Hematopoietic multipotent progenitor cell treated with erythropoietin and hydrocortisone succinate and interleukin-3 and kit ligand, for 4 days (in vitro differentiated cells): ENCODE results near the gene DUSP22.

Source experiments
- DNase-seq: peaks from one replicate; pipeline ENCODE4 v3.0.0-alpha.2; 2015

DUSP22 gene

DNA sequence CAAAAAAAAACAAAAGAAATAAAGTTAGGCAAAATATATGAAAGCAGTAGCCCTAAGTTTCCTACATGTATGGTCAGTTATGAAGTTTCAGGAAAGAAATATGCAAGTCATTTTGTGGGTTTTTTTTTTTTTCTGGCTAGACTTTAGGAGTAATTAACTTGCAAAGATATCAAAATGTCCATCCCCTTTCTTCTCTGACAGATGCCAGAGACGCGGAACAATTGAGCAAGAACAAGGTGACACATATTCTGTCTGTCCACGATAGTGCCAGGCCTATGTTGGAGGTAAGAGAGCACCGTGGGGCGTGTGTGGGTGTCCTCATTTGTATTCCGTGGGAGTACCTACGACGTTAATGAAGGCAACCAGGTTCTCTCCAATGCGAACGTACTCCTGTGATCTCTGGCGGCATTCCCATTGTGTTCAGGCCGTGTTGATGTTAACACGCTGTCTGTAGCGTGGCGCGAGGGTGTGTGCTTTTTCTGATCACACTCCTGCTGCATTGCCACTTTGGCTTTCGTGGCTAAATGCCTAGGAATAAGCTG lies 19.5 kb downstream of the DUSP22 start:
- peak; percentile 78 for DNase-seq

- DNase-seq = peak; percentile 69
These were observed 20.8 kb downstream of the DUSP22 start for GRCh38 chr6:313087-313486.

DNA sequence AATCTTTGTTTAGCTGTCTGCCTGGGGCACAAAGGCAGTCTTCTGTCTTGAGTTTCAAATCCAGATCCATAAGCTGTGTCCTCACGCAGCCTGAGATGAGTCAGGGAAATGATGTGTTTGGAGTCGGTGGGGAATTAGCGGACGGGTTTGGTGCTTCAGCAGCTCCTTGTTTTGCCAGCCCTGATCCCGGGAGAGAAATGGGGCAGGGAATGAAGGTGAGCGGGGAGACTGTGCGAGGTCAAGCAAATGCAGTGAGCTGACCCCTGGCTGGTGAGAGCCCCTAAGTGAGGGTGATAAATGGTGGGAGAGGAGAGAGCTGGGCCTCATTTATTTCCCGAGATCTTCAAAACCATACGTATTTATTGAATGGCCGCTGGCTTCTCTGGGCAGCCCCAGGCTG lies 21.6 kb downstream of the DUSP22 start:
- DNase-seq = no peak

GRCh38 chr6:314377-314776 lies 22.1 kb downstream of the DUSP22 start:
- DNase-seq = no peak

GRCh38 chr6:315226-315625 lies 22.9 kb downstream of the DUSP22 start:
- DNase-seq = no peak

DNA sequence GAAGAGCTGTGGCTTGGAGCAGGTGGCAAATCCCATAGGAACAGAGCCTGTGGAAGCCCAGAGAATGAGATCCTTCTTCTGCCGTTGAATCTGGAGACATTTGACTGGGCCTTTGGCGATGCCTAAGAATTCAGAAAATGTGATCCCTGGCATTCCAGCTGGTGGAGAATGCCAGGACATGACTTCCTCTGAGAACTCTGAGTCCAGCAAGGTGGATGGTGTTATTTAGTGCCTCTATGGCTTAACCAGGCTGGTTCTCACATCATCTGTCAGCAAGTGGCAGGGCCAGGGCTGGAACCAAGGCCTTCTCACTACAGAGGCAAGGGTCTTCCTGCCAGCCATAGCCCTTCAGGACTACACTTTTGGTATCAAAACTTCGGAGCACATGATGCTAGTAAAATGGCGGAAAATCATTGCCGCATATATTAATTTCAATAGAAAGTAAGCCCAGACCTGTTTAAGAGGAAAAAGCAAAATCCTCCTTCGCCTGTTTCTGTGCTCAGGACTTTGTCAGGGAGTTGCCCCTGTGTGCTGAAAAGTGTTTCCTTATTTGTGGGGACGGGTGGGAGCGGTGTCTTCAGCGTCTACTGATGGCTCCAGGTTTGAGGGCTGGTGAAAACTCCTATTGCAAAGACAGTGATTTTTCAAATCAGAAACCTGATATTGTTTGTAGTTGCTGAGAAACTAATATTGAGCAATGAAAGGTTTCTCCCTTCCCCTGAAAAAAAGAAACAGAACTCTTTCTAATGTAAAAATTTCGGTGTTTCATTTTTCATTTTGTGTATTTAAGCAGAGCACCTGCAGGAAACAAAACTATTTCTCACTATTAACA lies 23.9 kb downstream of the DUSP22 start:
- no peak for DNase-seq

DNA sequence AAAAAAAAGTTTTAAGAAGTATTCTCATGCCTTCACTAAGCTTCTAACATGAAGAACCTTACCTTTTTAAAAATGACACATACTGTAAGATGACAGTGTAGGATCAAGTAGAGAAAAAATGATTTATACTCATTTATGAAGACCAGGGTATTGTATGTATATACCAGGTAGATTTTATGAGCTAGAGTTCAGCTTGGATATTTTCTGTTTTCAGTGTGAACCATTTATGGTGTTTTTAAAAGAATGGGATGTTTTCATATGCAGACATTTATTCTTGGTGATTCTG lies 24.4 kb downstream of the DUSP22 start:
- DNase-seq = no peak

DNA sequence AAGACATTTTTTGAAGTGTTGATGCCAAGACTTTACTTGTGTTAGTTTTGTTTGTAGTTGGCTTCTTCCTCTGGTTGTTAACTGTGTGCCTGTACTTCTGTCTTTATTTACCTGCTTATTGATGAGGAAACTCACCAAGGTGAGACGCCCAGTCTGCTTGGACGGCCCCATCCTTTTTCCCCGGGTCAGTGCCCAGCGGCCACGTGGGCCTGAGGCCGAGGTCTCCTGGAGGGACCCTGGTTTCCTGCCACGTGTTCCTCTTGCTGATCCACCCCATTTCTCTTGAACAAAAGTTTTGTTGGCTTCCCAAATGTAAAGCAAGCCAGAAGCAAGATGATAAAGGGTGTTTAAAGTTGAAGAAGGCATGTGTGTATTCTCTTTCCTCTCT lies 24.8 kb downstream of the DUSP22 start:
- DNase-seq = no peak

- DNase-seq = no peak
These were observed 25.3 kb downstream of the DUSP22 start for GRCh38 chr6:317448-318144.

DNA sequence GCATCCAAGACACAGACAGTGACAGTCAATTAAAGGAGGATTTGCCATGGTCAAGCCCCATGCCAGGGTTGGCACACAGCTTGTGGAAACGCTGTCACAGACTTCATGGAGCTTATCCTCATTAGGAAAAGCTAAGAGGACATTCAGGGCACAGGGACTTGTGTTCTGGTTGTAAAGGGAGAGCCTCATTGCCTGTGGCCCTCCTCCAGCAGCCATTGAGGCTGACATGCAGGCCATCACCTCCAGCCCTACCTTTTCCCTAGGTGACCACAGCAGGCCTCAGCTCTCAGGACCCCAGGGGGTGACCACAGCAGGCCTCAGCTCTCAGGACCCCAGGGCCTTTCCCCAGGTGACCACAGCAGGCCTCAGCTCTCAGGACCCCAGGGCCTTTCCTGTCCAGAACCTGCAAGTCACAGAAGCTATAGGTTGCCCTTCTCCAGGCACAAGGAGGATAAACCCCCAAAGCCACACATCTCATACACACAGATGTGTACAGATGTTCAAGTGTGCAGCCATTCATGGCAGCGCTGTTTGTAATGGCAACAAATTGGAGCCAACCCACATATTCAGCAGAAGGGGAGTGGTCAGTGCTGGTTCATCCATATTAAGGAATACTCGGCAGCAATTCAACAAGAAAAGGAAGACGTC lies 26.1 kb downstream of the DUSP22 start:
- no peak for DNase-seq

DNA sequence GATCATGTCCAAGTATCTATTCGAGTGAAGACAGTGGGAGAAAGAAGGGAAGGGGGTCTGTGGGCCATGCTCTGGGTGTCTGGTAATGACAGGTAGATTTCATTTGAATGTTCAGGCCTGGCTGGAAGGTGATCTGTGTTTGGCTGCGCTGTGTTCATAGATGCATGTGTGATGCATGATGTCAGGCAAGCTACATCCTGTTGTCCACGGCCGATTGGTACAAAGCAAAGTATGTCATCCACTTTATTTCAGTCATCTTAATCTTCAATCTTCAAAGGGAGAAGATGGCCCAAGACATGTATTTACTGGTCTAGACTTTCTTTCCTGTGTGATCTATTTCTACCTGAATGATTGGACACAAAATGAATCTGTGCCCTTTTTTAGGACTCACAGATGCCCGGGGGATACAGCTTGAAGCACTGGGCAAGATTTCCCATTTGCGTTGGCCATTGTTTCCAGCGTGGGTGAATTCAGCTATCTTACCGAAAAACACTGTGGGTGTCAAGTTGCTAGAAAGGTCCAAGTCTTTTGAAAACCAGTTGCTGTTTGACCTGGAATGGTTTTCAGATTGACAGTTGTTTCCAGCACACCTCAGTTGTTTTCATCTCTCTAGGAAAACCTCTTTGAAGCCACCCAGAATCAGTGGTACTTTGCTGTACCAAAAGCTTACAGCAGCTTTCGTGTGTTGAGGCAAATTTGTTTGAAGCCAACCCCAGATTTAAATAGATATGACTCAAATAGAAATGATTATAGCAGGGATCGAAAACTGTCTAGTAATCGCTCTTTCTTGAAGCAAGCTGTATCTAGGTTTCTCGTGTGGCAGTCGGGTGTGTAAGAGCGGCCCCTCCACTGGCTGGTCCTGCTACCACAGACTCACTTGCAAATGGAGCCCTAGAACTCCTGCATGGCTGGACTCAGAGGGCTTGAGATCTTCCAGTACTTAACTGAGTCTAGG lies 27.2 kb downstream of the DUSP22 start:
- DNase-seq = no peak

- no peak for DNase-seq
These were observed 28.3 kb downstream of the DUSP22 start for GRCh38 chr6:320351-321157.

DNA sequence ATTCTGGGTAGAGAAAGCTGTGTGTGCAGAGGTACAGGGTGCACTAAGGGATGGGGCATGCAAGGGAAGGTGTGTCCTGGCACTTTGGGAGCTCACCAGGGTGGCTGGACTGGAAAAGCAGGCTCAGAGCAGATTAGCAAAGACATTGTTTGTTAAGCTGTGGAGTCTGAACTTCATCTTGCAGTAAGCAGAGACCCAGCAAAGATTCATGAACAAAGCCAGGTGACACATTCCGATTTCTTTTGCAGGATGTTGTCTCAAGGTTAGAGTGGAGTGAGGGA lies 28.8 kb downstream of the DUSP22 start:
- no peak for DNase-seq

DNA sequence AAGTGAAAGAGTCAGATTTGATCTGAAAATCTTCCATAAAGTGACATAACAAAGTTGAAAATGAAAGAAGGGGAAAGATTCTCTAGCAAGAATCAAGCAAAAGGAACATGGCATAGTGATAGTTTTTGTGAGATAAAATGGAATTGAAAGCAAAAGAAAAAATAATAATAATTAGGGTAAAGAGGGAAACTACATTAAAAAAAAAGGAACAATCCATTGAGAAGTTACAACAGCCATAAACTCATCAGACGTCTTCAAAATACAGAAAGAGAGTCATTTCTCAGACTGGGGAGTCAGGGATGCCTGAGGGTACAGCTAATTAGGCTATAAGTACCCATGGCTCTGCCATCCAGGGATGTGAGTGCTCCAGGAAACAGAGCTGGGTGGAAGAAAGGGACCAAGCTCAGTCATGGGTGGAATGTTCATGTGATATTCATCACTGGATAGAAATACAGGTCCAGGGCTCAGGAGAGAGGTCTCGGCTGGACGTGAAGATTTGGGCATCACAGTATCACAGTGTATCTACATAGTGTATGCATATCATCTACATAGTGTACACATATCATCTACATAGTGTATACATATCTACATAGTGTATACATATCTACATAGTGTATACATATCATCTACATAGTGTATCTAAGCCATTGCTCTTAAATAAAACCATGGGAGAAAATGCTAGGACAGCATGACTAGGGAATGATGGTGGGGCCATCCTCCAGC lies 29.4 kb downstream of the DUSP22 start:
- DNase-seq = no peak

DNA sequence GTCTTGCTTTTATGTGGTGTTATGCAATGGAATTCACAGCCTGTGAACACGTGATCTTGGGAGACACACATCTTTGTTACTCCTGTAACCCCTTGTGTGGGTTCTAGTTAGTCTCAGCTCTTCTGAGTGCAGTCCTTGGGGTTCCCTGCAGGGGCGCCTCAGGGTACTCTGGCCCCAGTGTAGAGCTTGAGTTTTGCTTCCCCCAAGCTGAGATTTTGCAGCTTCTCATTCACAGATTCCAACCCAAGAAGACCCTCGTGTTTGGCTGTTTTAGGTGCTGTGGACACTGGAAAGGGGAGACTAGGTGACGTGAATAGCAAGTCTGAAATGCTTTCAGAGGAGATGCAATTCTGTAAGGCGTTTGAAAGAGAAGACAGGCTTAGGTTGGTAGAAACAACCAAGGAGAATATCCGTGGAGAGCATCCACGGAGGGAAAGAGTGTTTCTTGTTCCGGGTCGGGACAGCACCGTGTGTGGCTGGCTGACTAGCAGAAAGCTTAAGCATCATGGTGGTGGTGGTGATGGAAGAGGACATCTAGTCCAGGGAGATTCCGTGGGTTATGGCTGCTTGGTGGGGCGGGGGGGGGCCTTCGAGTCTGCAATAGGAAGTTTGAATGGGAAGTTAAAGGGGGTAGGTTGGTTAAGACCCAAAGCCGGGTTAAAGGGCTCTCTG lies 30.1 kb downstream of the DUSP22 start:
- DNase-seq = no peak

GRCh38 chr6:322940-323729 lies 30.8 kb downstream of the DUSP22 start:
- DNase-seq = no peak

GRCh38 chr6:323730-324088 lies 31.4 kb downstream of the DUSP22 start:
- DNase-seq = no peak

DNA sequence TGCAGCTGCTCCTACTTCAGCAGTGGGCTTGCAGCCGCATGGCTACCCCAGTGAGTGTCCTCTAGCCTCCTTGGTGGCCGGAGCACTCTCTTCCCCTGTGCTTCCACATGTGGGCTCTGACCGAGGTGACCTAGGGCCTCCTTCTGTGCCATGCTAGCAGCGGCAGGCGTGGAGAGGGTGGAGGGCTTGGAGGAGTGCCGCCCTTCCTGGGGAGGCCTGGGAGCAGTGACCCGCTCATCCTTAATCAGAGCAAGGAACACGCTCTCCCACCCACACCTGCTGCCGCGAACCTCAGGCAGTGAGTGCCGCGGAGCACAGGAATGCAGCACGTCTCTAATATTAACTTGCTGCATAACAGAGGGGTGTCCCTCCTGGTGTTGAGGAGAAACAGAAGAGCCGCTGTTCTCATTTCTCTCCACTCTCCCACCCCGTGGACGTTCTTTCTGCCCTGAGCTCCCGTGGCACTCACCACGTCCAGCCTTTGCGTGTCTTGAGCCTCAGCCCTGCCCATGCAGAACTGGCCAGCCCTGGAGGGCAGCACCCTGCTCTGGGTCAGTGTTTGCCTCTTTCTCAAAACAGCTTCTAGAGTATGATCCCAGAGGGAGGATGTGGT lies 31.9 kb downstream of the DUSP22 start:
- no peak for DNase-seq

DNA sequence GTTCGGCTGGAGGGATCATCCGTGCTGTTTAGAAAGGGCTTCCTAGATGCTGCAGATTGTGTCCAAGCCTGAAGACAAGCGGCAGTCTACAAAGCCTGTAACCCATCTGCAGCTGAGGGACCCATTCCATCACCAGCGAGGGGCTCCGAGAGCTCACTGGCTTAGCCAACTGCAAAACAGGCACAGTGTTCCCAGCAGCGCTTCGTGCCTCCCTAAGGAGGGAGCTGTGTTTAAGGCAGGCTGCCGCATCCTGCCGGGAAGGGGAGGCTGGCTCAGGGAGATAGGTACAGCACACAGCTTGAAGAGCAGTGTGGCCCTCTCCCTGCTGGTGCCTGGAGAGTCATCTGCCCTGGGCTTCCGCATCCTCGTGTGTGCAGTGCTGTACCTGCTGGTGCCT lies 32.4 kb downstream of the DUSP22 start:
- no peak for DNase-seq
